ENCODE measurements around the gene AXDND1. TPM values are rescaled to one million over a fixed set of nuclear protein-coding genes. Genes with fewer than 3 reads are reported as not detected.
"Not testable (repeated sequence)": the region's sequence is repeated elsewhere in the genome, so short reads cannot be mapped to it uniquely, and the experiment has no call there.

AXDND1 gene
- total RNA-seq, result 0.41 TPM

GRCh38 chr1:179365342-179366092, at the start of gene AXDND1:
Gene AXDND1, plus strand, starts transcription at chr1:179365971. Its CDS starts 539 bp downstream, at chr1:179366510.
- no peak for FAIRE-seq
- peak; percentile 59 to 82 for DNase-seq (ENCODE audit: low spot score in 2 of 2)

GRCh38 chr1:179318491-179318890, 47.3 kb upstream of the AXDND1 start:
- FAIRE-seq (no peak), DNase-seq (ENCODE audit: low spot score in 2 of 2) (no peak)

GRCh38 chr1:179321533-179322216, 44.1 kb upstream of the AXDND1 start:
- DNase-seq (ENCODE audit: low spot score in 2 of 2), result no peak
- FAIRE-seq, result no peak

- FAIRE-seq (no peak), DNase-seq (ENCODE audit: low spot score in 2 of 2) (no peak)
Observed at GRCh38 chr1:179322557-179322956, 43.2 kb upstream of the AXDND1 start.

- FAIRE-seq (no peak), DNase-seq (ENCODE audit: low spot score in 2 of 2) (no peak)
Observed at GRCh38 chr1:179323436-179323835, 42.3 kb upstream of the AXDND1 start.

- FAIRE-seq, result no peak
- no peak for DNase-seq (ENCODE audit: low spot score in 2 of 2)
Observed at GRCh38 chr1:179325836-179326235, 39.9 kb upstream of the AXDND1 start.

- FAIRE-seq (no peak), DNase-seq (ENCODE audit: low spot score in 2 of 2) (no peak)
Observed at GRCh38 chr1:179326746-179327145, 39.0 kb upstream of the AXDND1 start.

- DNase-seq (ENCODE audit: low spot score in 2 of 2), result no peak
- no peak for FAIRE-seq
Observed at GRCh38 chr1:179327196-179327595, 38.6 kb upstream of the AXDND1 start.

GRCh38 chr1:179327679-179328078, 38.1 kb upstream of the AXDND1 start:
- no peak for DNase-seq (ENCODE audit: low spot score in 2 of 2)
- FAIRE-seq, result no peak

GRCh38 chr1:179329862-179330261, 35.9 kb upstream of the AXDND1 start:
- DNase-seq (ENCODE audit: low spot score in 2 of 2), result no peak
- no peak for FAIRE-seq

GRCh38 chr1:179334440-179334839, 31.3 kb upstream of the AXDND1 start:
- FAIRE-seq (no peak), DNase-seq (ENCODE audit: low spot score in 2 of 2) (no peak)

GRCh38 chr1:179337288-179337687, 28.5 kb upstream of the AXDND1 start:
- DNase-seq (ENCODE audit: low spot score in 2 of 2) (no peak), FAIRE-seq (no peak)

- DNase-seq (ENCODE audit: low spot score in 2 of 2) (no peak), FAIRE-seq (no peak)
Observed at GRCh38 chr1:179337942-179338560, 27.7 kb upstream of the AXDND1 start.

- DNase-seq (ENCODE audit: low spot score in 2 of 2), result no peak
- no peak for FAIRE-seq
Observed at GRCh38 chr1:179340918-179341317, 24.9 kb upstream of the AXDND1 start.

- FAIRE-seq, result peak; percentile 6
- DNase-seq (ENCODE audit: low spot score in 2 of 2), result no peak
Observed at GRCh38 chr1:179341943-179342547, 23.7 kb upstream of the AXDND1 start.

- FAIRE-seq (no peak), DNase-seq (ENCODE audit: low spot score in 2 of 2) (no peak)
Observed at GRCh38 chr1:179342740-179343404, 22.9 kb upstream of the AXDND1 start.

GRCh38 chr1:179351281-179351680, 14.5 kb upstream of the AXDND1 start:
- FAIRE-seq, result no peak

GRCh38 chr1:179352236-179352635, 13.5 kb upstream of the AXDND1 start:
- DNase-seq (ENCODE audit: low spot score in 2 of 2), result no peak
- no peak for FAIRE-seq

More at GRCh38 chr1:179351281-179351680, 14.5 kb upstream of the AXDND1 start:
- no peak for DNase-seq (ENCODE audit: low spot score in 2 of 2)

GRCh38 chr1:179353546-179353945, 12.2 kb upstream of the AXDND1 start:
- no peak for FAIRE-seq
- DNase-seq (ENCODE audit: low spot score in 2 of 2), result no peak

GRCh38 chr1:179361631-179362030, 4.1 kb upstream of the AXDND1 start:
- FAIRE-seq; DNase-seq (ENCODE audit: low spot score in 2 of 2): not testable (repeated sequence)
